ENCODE measurements around the gene LYZ. TPM values are rescaled to one million over a fixed set of nuclear protein-coding genes. Genes with fewer than 3 reads are reported as not detected.

LYZ gene
- total RNA-seq (0.17 and 0.77 TPM in 2 replicates), polyA plus RNA-seq (not detected in 2 replicates), polyA minus RNA-seq (ENCODE audit: low replicate concordance) (0.47 TPM in 1 of 2 replicates, not detected in the other)
- polyA plus RNA-seq (2012), result not detected in 2 replicates

DNA sequence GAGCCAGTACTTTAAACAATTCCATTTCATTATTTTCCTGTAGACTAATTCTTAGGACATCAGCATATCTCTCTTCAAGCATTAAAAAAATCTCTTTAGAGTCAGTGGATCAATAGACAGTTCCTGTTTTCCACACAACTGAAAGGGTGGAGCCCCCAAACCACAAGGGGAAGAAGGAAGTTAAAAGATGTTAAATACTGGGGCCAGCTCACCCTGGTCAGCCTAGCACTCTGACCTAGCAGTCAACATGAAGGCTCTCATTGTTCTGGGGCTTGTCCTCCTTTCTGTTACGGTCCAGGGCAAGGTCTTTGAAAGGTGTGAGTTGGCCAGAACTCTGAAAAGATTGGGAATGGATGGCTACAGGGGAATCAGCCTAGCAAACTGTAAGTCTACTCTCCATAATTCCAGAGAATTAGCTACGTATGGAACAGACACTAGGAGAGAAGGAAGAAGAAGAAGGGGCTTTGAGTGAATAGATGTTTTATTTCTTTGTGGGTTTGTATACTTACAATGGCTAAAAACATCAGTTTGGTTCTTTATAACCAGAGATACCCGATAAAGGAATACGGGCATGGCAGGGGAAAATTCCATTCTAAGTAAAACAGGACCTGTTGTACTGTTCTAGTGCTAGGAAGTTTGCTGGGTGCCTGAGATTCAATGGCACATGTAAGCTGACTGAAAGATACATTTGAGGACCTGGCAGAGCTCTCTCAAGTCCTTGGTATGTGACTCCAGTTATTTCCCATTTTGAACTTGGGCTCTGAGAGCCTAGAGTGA is at the start of gene LYZ:
Gene LYZ, plus strand, starts transcription at position 220 of the 777 bp plus-strand sequence. Its CDS starts 28 bp downstream, at position 248.
- Histone ChIP-seq H3K9ac (ENCODE audit: insufficient read depth, low read length) (no peak within 1 kb of the TSS), H2AFZ (ENCODE audit: low read length) (no peak within 1 kb of the TSS), H3K4me3 (replicated peaks in 1 of 4; ENCODE audit: control extremely low read depth in 1 of 4, insufficient read depth in 1 of 4, low read depth in 3 of 4, low read length in 4 of 4) (no peak within 1 kb of the TSS), H3K36me3 (ENCODE audit: control insufficient read depth, insufficient read depth, low read length) (no peaks in the 10 kb centered on the region), H3K27ac (ENCODE audit: insufficient read depth, low read length) (no peak within 1 kb of the TSS), H4K20me1 (ENCODE audit: control insufficient read depth, extremely low read depth, insufficient read depth, low read length) (no peaks in the 10 kb centered on the region), H3K79me2 (ENCODE audit: control insufficient read depth, insufficient read depth, low read length) (no peaks in the 10 kb centered on the region), H3K9me3 (ENCODE audit: control insufficient read depth, insufficient read depth, low read depth, low read length) (no peaks in the 10 kb centered on the region), H3K27me3 (ENCODE audit: control insufficient read depth, insufficient read depth, low read length) (peaks cover 6% of the 10 kb centered on the region), H3K4me2 (ENCODE audit: extremely low read depth, insufficient read depth, low read length) (no peak within 1 kb of the TSS), H3K4me1 (ENCODE audit: control insufficient read depth, extremely low read depth, insufficient read depth, low read length) (no peaks in the 10 kb centered on the region)
- TF ChIP-seq, protein P1, sequence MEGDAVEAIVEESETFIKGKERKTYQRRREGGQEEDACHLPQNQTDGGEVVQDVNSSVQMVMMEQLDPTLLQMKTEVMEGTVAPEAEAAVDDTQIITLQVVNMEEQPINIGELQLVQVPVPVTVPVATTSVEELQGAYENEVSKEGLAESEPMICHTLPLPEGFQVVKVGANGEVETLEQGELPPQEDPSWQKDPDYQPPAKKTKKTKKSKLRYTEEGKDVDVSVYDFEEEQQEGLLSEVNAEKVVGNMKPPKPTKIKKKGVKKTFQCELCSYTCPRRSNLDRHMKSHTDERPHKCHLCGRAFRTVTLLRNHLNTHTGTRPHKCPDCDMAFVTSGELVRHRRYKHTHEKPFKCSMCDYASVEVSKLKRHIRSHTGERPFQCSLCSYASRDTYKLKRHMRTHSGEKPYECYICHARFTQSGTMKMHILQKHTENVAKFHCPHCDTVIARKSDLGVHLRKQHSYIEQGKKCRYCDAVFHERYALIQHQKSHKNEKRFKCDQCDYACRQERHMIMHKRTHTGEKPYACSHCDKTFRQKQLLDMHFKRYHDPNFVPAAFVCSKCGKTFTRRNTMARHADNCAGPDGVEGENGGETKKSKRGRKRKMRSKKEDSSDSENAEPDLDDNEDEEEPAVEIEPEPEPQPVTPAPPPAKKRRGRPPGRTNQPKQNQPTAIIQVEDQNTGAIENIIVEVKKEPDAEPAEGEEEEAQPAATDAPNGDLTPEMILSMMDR (conservative IDR thresholded peaks at IDR 0.05 in 1 of 2, IDR thresholded peaks at IDR 0.05 in 1 of 2; ENCODE audit: low read depth in 1 of 2, low read length in 2 of 2), result no peak
- no peak for TF ChIP-seq EZH2 (IDR thresholded peaks at IDR 0.05; ENCODE audit: low read length, missing control alignments)
- no peak for DNase-seq (ENCODE audit: low read depth in 2 of 2)

- TF ChIP-seq, protein P1 (conservative IDR thresholded peaks at IDR 0.05 in 1 of 2, IDR thresholded peaks at IDR 0.05 in 1 of 2; ENCODE audit: low read depth in 1 of 2, low read length in 2 of 2), result no peak
- TF ChIP-seq EZH2 (IDR thresholded peaks at IDR 0.05; ENCODE audit: low read length, missing control alignments), result no peak
- Histone ChIP-seq H2AFZ (ENCODE audit: low read length) (no peak overlapping the region), H3K27ac (ENCODE audit: insufficient read depth, low read length) (no peak overlapping the region), H3K4me2 (ENCODE audit: extremely low read depth, insufficient read depth, low read length) (no peak overlapping the region), H3K4me3 (replicated peaks in 1 of 4; ENCODE audit: control extremely low read depth in 1 of 4, insufficient read depth in 1 of 4, low read depth in 3 of 4, low read length in 4 of 4) (no peak overlapping the region), H3K9ac (ENCODE audit: insufficient read depth, low read length) (no peak overlapping the region), H3K9me3 (ENCODE audit: control insufficient read depth, insufficient read depth, low read depth, low read length) (no peaks in the 10 kb centered on the region), H3K79me2 (ENCODE audit: control insufficient read depth, insufficient read depth, low read length) (no peaks in the 10 kb centered on the region), H3K4me1 (ENCODE audit: control insufficient read depth, extremely low read depth, insufficient read depth, low read length) (no peaks in the 10 kb centered on the region), H3K36me3 (ENCODE audit: control insufficient read depth, insufficient read depth, low read length) (no peaks in the 10 kb centered on the region), H3K27me3 (ENCODE audit: control insufficient read depth, insufficient read depth, low read length) (peaks cover 3% of the 10 kb centered on the region), H4K20me1 (ENCODE audit: control insufficient read depth, extremely low read depth, insufficient read depth, low read length) (no peaks in the 10 kb centered on the region)
- no peak for DNase-seq (ENCODE audit: low read depth in 2 of 2)
Observed at GRCh38 chr12:69298947-69299346, 49.2 kb upstream of the LYZ start.

DNA sequence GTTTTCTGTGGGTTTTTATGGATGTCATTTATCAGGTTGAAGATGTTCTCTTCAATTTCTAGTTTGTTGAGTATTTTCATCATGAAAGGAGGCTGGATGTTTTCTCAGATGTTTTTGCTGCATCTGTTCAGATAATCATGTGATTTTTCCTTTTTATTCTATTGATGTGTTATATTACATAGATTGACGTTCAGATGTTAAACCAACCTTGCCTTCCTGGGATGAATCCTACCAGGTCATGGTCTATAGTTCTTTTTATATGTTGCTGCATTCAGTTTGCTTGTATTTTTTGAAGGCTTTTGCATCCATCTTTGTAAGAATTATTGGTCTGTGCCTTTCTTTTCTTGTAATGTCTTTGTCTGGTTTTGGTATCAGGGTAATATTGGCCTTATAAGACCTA is 43.9 kb upstream of the LYZ start:
- TF ChIP-seq EZH2 (IDR thresholded peaks at IDR 0.05; ENCODE audit: low read length, missing control alignments), result no peak
- TF ChIP-seq, protein P1 (conservative IDR thresholded peaks at IDR 0.05 in 1 of 2, IDR thresholded peaks at IDR 0.05 in 1 of 2; ENCODE audit: low read depth in 1 of 2, low read length in 2 of 2), result no peak
- Histone ChIP-seq H3K36me3 (ENCODE audit: control insufficient read depth, insufficient read depth, low read length) (no peaks in the 10 kb centered on the region), H3K27ac (ENCODE audit: insufficient read depth, low read length) (no peak overlapping the region), H3K9me3 (ENCODE audit: control insufficient read depth, insufficient read depth, low read depth, low read length) (no peaks in the 10 kb centered on the region), H3K9ac (ENCODE audit: insufficient read depth, low read length) (no peak overlapping the region), H3K27me3 (ENCODE audit: control insufficient read depth, insufficient read depth, low read length) (no peaks in the 10 kb centered on the region), H3K4me2 (ENCODE audit: extremely low read depth, insufficient read depth, low read length) (no peak overlapping the region), H4K20me1 (ENCODE audit: control insufficient read depth, extremely low read depth, insufficient read depth, low read length) (no peaks in the 10 kb centered on the region), H3K4me1 (ENCODE audit: control insufficient read depth, extremely low read depth, insufficient read depth, low read length) (no peaks in the 10 kb centered on the region), H2AFZ (ENCODE audit: low read length) (no peak overlapping the region), H3K4me3 (replicated peaks in 1 of 4; ENCODE audit: control extremely low read depth in 1 of 4, insufficient read depth in 1 of 4, low read depth in 3 of 4, low read length in 4 of 4) (no peak overlapping the region), H3K79me2 (ENCODE audit: control insufficient read depth, insufficient read depth, low read length) (no peaks in the 10 kb centered on the region)
- no peak for DNase-seq (ENCODE audit: low read depth in 2 of 2)
